Endometrium (tissue), 2 donors: ENCODE measurements around the gene PADI2.

Experiments used
- FAIRE-seq: peaks from 2 replicates; lab custom pipeline; 2012; peaks lifted over from hg19 to GRCh38; lab: Jason Lieb, UNC
- donor health status: control.
- donor health status: control.

PADI2 gene

GRCh38 chr1:17139637-17140036, 20.4 kb upstream of the PADI2 start:
- no peak for FAIRE-seq

DNA sequence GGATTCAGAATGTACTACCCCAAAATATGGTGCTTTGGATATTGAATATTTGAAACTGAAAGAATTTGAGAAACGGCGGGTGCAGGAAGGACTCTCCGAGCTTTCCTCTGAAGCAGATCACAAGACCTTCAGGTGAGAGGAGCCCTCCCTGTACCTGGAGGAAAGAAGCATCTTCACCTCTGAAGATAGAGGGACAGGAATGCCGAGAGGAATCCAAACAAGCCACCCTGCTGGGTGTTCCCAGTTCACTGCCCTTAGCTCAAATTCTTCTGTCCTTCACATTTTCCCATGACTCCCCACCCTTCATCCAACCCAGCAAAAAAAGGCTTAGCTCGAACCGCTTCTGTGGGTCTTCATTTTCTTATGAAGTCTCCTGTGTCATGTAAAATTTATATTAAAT, 18.2 kb upstream of the PADI2 start:
- no peak for FAIRE-seq

DNA sequence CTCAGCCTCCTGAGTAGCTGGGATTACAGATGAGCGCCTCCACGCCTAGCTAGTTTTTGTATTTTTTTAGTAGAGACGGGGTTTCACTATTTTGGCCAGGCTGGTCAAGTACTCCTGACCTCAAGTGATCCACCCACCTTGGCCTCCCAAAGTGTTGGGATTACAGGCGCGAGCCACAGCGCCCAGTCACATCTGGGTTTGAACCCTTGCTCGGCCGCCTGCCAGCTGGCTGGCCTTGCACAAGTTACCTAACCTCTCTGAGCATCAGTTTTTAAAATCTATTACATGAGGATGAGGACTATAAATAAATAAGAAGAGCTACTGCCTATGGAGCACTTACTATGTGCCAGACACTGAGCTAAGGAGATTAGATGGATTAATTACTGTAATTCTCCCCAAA, 17.7 kb upstream of the PADI2 start:
- FAIRE-seq = no peak

GRCh38 chr1:17136145-17136544, 16.9 kb upstream of the PADI2 start:
- FAIRE-seq = no peak

DNA sequence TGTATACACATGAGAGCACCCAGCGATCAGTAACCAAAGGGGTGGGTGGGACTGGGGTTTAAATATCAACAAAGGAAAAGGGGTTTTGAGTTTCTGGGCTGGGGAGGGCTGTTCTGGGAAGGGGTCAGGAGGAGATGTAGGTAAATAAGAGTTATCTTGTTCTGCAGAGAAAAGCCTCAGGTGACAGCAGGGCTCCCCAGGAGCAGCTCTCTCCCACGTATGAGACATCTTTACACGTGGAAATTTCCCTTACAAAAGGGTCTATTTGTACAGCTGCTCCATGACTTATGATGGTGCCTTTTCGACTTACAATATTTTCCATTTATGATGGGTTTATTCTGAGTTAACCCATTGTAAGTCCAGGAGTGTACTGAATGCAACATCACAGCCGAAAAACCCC, 16.3 kb upstream of the PADI2 start:
- no peak for FAIRE-seq

- FAIRE-seq = no peak
Measured at GRCh38 chr1:17134724-17135123, 15.5 kb upstream of the PADI2 start.

DNA sequence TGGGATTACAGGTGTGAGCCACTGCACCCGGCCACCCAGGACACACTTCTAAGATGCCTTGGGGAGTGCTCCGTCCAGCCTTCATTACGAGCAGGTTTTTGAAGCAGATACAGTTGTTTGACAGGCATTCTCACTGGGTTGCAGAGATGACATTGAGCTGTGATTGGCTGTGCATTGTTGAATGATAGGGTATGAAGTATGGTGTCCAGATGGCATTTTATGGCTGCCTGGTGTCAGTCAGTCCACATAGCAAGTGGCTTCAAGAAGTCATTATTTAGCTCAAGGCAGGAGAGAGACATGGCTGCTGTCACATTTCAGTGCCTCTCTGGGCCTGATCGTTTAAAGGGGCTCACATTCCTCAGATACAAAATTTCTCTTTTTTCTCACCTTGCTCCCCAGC, 14.8 kb upstream of the PADI2 start:
- no peak for FAIRE-seq

GRCh38 chr1:17130138-17130635, 10.9 kb upstream of the PADI2 start:
- FAIRE-seq = no peak

DNA sequence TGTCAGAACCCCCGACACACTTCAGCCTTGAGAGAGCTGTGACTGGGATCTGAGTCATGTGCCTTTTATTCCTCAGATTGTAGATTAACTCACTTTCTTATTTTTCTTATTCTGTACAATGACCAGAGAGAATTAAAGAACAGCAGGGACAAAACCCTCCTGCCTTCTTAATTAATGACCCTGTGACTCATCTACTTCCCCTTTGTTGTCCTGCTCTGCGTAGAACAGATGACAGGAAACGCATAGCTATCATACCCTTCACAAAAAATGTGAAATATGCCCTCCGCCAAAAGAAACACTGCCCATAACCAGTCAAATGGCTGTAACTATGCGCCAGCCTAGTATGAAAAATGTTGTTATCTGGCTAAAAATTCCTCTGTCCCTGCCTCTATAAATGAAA, 9.1 kb upstream of the PADI2 start:
- peak; percentile 71 for FAIRE-seq

DNA sequence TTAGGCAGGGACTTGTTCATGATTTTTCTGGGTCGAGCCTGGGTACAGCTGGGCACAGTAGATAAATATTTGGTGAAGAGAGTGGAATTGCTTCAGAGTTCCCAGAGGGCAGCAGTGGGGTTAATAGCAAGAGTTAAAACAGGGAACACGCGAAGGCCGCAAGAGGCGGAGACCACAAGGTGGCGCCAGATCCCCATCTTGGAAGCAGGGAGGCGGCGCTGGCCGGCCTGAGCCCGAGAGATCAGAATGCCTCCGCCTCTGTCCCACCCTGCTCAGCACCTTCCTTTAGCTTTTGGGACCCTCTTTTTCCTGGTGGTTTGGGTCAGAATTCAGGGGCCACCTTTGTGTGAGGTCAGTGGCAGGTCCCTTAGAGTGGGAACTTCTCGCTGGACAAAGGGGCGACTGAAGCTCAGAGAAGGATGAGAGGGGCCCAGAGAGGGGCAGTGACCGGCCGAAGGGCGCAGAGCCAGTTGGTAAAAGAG, 6.5 kb upstream of the PADI2 start:
- no peak for FAIRE-seq

GRCh38 chr1:17123196-17124045, 4.2 kb upstream of the PADI2 start:
- no peak for FAIRE-seq

DNA sequence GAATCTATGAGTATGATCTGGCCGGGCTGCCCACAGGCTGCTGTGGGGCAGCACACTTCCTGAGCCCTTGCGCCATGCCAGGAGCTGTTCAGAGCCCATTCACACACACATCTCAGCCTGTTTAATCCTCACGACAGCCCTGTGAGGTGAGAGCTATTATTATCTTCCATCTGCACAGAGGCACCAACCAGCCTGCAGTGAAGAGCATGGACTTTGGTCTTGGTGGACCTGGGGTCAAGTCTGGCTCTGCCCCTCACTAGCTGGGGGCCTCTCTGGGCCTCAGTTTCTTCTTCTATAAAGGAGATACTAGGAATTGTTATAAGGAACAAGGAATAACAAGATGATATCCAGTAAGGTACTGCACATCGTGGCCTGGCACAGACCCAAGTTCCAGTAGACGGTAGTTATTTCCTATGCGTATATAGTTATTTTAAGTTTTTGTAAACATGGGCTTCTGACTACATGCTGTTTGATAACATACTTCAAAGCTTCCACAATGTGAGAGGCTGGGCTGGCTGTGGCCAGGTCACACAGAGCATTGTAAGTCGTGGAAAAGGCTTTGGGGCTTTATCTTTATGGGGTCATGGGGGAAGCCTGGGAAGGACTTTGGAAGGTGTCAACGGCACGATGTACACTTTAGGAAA, 3.4 kb upstream of the PADI2 start:
- FAIRE-seq = no peak

DNA sequence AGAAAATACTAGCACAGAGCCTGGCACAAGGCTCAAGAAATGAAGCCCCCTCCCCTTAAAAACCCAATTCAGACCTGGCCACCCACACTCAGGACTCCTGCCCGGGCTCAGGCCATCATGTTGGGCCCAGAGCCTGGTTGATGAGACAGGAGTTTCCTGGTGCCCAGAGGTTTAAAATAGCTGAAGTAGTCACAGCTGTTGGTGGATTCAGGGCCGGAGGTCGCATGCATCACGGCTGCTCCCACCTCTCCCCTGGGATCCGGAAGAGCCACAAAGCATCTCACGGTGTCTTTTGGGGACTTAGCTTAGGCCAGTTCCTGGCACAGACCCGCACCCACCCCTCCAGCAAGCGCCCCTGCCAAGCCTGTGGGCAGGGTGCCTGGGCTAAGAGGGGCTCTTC, 2.6 kb upstream of the PADI2 start:
- FAIRE-seq = no peak

DNA sequence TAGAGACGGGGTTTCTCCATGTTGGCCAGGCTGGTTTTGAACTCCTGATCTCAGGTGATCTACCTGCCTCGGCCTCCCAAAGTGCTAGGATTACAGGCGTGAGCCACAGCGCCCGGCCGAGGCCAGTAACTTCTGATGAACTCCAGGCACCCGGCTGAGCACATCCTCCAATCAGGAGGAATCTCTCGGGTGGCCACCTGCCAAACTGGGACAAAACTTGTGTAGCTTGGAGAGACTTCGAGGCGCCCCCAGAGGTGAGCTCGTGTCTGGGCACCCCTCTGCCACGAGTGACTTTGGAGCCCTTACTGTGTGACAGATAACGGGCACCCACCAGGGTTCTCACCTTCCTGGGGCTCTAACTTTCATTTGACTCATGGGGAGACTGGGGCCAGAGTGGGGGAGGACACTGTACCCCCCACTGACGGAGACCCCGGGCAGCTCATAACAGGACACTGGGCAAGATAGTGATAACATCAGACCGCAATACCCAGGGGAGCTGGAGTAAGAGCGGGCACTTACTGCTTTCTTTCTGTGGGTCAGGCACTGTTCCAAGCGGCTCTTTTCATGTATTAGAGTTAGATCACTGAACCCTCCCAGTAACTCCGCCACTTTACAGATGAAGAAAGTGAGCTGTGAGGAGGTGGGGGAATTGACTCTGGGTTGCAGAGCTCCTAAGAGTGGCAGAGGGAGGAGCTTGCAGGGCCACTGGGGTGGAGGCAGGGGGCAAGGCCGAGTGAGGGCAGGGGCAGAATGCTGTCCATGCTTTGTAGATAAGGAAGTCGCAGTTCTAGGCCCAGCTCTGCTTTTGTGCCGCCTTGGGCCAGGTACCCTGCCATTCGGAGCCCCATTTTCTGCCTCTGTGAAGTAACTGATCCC, 1.9 kb upstream of the PADI2 start:
- no peak for FAIRE-seq

GRCh38 chr1:17120481-17120877, 1.2 kb upstream of the PADI2 start:
- FAIRE-seq = no peak

DNA sequence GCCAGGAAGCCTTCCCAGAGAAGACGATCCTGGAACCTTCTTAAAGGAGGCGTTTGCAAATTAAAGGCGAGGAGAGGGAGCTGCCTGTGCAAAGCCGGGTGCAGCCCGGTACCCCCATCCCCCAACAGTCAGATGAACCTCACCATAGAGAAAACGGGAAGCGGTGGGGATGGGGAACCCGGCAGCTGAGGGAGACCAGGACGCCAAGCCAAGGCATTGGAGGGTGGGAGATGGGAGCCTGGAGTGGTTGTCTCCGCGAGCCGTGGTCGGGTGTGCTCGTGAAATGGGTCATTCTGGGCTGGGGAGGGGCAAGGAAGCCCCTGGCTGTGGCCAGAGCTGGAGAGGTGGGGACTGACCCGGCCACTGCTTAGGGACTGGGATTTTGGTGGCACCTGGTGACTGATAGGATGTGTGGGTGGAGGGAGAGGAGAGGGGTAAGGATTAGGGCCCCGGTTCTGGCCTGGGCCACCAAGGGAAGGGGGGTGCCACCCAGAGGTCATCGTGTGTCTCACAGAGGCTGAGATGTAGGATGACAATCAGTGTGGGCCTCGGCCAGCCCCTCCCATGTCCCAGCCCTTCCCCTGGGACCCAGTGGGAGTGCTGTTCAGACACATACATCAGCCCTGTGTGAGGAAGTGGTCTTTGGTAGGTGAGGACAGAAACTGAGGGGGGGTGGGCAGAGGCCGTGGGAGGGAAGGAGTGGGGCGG, 676 bp upstream of the PADI2 start:
- FAIRE-seq = no peak

DNA sequence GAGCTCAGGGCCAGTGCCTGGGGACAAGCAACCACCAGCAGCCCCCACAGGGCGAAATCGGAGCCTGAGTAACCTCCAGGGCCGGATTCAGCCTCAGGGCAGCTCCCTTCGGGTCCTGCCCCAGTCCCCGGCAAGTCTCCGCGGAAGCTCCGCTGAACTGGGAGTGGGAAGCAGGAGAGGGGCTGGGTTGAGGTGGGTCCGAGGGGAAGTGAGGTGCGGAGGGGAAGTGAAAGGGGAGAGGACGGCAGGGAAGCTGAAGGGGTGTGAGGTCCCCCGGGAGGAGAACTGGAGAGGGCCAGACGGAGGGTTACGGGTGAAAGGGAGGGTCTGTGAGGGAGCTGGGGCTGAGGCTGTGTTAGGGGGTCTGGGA, 560 bp downstream of the PADI2 start:
- no peak for FAIRE-seq

GRCh38 chr1:17118268-17118667, 983 bp downstream of the PADI2 start:
- no peak for FAIRE-seq

DNA sequence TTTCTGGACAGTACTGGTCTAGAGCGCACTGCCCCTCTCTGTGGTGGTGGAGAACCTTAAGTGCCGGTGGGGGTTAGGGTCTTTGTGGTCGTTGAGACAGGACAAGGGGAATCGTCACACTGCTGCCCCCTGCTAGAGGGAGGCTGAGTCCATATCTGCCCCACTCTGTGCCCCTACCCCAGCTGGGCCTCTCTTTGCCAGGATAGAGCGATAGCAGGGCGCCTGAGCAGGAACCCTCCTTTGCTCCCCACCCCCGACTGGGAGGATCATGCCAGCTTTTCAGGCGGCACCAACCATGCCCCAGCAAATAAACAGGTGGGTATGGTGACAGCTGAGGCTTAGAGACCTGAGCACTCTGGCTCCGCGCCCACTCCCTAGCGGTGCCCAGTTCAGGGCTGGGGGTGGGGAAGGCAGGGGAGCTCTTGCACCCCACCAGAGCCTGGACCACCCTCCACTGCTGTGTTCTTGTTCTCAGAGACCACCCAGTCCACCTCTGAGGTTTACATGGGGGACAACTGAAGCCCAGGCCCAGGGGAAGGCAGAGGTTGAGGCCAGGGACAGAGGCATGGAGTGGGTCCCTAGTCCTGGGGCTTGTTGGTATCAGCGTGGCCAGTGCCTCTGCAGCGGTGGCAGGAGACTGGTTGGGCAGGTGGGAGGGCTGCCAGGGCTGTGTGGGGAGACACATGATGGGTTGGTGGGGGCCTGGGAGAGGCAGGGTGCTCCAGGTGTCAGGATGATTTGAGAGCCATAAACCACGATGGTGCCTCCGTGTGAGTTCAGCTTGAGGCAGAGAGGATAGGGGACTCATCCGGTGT, 1.6 kb downstream of the PADI2 start:
- no peak for FAIRE-seq

GRCh38 chr1:17116643-17117042, 2.6 kb downstream of the PADI2 start:
- FAIRE-seq = no peak

DNA sequence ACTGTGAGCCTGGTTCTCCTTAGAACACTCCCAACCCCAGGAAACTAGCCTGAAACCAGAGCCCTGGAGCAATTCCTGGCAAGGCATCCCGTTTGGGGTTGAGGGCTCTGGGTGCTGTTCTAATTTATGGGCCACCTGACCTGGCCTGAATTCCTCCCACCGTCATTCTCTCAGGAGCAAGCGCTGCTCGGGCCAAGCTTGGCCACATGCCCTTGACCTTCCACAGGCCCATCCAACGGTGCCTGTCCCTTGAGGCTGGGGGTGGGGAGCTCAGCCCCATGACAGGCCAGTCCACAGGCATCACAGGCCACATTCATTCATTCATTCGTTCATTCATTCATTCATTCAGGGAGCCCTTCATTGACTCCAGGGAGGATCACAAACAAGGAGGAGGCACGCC, 5.3 kb downstream of the PADI2 start:
- FAIRE-seq = no peak
